ENCODE results near the gene EVC2.

EVC2 gene

DNA sequence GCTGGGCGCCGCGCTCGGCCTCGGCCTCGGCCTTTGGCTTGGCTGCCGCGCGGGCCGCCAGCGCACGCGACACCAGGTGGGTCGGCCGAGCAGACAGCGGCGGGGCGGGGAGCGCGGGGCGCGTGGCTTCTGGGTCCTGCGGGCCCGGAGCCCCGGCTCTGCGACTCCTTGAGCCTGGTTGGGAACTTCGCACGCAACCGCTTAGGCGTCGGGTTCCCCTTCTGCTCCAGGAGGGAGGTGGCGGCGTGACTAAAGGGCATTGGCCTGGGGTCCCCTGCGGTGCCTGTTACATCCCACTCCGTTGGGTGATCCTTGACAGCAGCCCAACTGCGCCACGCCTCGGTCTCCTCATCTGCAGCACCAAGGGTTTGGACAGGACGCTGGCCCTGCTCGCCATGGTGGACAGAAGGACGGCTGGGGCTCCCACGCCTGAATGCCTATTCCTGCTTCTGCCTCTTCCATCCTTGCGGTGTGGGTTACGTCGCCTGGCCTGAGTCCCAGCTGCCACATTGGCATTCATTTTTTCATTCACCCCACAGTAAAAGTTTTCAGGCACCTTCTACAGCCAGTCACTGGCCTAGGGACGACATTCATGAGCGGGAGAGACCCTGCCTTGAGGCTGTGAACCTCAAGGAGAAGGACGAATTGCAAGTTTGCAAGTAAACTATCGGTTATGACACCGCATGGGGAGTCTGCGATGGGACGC is 3.3 kb upstream of the EVC2 start:
- DNase-seq (ENCODE audit: low read depth in 2 of 2), result no peak

GRCh38 chr4:5710961-5711478 is 2.7 kb upstream of the EVC2 start, which contains the start of gene EVC:
Gene EVC (plus strand): TSS chr4:5711201. CDS start chr4:5711381, 180 bp downstream.
- peak in 1 of 2 donors; percentile 5 for DNase-seq (ENCODE audit: low read depth in 2 of 2)

- DNase-seq (ENCODE audit: low read depth in 2 of 2), result no peak
These were observed 2.0 kb upstream of the EVC2 start for GRCh38 chr4:5710065-5710960.

GRCh38 chr4:5709207-5709575 is 832 bp upstream of the EVC2 start:
- DNase-seq (ENCODE audit: low read depth in 2 of 2), result no peak

DNA sequence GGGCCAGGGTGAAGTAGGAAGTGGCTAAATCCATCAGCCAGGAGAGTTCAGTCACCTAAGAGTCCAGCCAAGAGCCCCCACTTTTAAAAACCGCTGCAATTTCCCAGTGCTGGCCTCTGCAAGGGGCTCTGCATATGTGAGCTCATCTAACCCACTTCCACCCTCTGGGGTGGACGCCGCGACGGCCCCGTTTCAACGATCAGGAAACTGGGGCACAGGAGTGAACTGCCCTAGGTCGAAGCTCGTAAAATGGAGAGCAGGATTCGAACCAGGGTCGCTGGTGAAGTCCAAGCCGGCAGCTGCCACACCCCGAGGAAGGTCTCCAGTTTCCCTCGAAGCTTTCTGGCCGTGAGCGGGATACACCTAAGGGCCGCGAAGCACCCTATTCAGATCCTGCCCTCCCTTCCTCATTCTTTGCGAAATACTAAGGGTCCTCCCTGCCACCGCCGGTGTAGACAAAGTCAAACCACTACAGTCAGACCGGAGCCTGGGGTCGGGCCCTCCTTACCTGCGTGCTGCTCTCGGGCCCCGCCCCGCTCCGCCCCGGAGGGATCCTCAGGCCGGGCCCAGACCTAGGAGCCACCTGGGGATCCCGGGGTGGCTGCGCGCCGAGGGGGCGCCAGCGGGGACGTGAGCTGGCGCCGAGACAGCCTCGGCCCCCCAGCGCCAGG is 446 bp downstream of the EVC2 start:
- no peak for DNase-seq (ENCODE audit: low read depth in 2 of 2)

- no peak for DNase-seq (ENCODE audit: low read depth in 2 of 2)
These were observed 993 bp downstream of the EVC2 start for GRCh38 chr4:5707366-5707765.

- no peak for DNase-seq (ENCODE audit: low read depth in 2 of 2)
These were observed 1.7 kb downstream of the EVC2 start for GRCh38 chr4:5706486-5707290.

DNA sequence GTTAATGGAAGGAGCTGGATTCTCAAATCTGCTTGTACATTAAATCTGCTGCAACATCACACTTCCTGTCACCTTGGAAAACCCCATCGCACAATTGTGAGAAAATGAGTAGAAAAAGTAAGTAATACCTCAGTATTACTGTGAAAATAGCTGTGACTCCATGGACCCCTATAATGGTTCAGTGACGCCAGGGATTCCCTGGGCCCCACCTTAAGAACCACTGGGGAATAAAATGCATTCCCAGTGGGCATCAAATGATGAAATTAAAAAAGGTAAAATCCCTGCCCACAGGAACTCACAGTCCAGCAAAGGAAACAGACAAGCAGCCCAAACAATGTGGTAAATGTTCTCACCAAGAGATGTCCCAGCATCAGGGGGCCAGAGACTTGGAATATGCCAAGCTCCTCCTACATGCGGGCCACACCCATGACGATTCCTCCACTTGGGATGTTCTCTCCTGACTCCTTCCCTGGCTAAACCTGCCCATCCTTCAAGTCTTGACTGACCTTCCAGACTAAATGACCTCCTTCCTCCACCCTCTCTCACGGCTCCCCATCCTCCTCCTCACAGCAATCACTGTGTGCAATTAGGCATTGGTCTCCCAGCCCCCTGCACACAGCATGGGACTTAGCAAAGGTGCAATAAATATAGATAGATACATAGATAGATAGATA is 2.6 kb downstream of the EVC2 start:
- DNase-seq (ENCODE audit: low read depth in 2 of 2), result no peak

GRCh38 chr4:5704276-5704675 is 4.1 kb downstream of the EVC2 start:
- DNase-seq (ENCODE audit: low read depth in 2 of 2), result no peak

GRCh38 chr4:5703831-5704230 is 4.5 kb downstream of the EVC2 start:
- no peak for DNase-seq (ENCODE audit: low read depth in 2 of 2)

DNA sequence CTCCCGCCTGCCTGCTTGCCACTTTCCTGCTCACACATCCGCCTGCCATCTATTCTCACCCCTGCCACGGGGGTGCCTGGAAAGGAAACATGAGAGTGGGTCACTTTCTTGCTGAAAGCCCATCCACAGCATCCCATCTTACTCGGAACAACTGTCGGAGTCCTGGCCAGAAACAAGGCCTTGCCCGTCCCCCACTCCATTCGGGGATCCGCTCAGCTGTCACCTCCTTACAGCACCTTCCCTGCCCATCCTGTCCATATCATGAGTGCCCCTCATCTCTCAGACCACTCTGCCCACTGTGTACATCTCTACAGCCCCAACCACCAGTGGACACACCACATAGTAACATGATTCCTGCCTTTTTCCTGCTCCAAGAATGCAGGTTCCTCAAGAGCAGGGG is 6.4 kb downstream of the EVC2 start:
- no peak for DNase-seq (ENCODE audit: low read depth in 2 of 2)

DNA sequence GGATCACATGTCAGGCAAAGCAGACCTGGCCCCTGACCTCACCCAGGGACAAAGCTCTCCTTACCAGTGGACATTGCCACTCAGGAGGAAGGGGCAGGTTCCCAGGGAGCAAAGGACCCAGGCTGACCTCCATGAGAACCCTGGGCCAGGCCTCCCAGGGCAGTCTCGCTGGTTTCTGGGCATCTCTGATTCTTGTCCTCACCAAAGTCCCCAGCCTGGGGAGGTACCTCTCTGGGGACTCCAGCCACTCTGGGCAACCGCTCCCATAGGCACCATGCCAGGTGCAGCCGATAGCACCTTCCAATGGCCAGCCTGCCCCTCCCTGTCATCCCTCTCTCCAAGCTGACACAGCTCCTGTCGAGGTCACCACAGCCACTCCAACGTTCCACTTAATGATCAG is 7.9 kb downstream of the EVC2 start:
- no peak for DNase-seq (ENCODE audit: low read depth in 2 of 2)

GRCh38 chr4:5696341-5696740 is 12.0 kb downstream of the EVC2 start:
- DNase-seq (ENCODE audit: low read depth in 2 of 2), result no peak

DNA sequence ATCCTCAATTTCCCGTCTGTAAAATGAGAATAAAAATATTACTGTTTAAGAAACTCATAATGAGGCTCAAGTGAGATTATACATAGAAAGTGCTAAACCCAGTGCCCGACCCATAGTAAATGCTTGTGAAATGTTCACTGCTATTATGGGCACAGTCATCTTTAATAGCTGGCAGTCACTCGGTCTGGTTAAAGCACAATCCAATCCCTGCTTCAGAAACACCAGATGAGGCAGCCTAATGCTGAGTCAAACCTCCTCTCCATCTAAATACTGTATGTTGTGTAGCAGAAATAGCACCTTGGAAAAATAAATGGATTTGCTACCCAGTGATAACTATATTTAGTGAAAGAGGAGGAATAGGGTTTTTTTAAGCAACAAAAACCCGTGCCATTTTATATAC is 14.5 kb downstream of the EVC2 start:
- DNase-seq (ENCODE audit: low read depth in 2 of 2), result no peak

- no peak for DNase-seq (ENCODE audit: low read depth in 2 of 2)
These were observed 16.7 kb downstream of the EVC2 start for GRCh38 chr4:5691491-5692132.

GRCh38 chr4:5689065-5689464 is 19.3 kb downstream of the EVC2 start:
- DNase-seq (ENCODE audit: low read depth in 2 of 2), result no peak

- no peak for DNase-seq (ENCODE audit: low read depth in 2 of 2)
These were observed 22.0 kb downstream of the EVC2 start for GRCh38 chr4:5686338-5686737.

DNA sequence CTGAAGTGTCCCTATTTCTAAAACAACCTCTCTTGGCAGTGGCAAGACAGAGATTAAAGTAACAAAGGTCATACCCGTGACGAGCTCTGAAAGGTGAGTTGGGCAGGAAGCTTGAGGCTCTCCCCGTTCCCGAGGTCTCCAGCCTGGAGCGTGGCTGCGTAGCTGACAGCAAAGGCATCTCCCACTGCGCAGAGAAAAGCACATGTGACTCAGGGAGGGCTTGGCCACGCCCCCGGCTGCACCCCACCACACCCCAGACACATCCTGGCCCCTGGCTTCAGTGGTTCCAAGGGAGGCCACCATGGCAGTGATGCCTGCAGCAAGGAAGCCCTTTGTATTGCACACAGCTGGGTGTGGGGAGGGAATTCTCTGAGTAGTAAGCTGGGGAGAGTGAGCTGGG is 23.1 kb downstream of the EVC2 start:
- no peak for DNase-seq (ENCODE audit: low read depth in 2 of 2)

DNA sequence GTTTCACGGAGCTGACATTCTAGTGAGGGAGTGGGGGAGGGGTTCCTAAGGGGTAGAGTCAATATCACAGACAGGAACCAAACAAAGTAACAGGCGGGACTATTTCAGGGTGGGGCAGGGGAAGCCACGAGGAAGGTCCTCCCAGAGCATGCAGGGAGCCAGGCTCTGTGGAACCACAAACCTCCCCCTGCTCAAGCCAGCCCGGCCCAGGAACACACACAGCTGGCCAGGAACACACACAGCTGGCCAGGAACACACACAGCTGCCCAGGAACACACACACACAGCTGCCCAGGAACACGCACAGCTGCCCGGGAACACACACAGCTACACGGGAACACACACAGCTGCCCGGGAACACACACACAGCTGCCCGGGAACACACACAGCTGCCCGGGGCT is 24.8 kb downstream of the EVC2 start:
- DNase-seq (ENCODE audit: low read depth in 2 of 2), result no peak

DNA sequence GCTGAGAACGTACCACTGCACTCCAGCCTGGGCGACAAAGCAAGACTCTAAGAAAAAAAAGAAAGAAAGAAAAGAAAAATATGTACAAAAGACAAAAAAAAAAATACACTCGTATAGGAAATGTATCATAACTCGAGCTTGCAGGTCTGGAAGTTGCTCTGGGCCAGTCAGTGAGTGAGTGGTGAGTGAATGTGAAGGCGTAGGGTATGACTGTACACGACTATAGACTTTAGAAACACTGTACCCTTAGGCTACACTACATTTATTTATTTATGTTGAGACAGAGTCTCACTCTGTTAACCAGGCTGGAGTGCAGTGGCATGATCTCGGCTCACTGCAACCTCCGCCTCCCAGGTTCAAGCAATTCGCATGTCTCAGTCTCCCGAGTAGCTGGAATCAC is 29.4 kb downstream of the EVC2 start:
- no peak for DNase-seq (ENCODE audit: low read depth in 2 of 2)

All from activated CD4-positive, alpha-beta T cell treated with anti-CD3 and anti-CD28 coated beads for 24 hours (primary cell).